ENCODE measurements around the gene CKAP2L.

CKAP2L gene

DNA sequence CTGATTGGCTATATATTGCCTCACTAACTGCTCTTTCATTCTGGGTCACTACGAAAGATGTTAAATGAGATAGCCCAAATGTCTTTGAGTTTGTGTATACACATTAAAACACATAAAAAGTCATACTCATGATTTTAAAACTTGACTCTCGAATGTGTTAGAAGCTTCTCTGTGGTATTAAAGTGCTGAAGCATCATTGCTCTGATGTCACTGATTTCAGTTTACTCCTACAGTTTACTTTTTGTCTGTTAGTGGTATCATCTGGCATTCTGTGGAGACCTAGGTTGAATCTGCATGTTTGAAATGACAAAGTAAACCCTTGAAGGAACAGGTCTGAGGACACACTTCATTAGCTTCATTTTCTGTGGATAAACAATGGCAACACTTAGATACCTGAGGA is 32.9 kb downstream of the CKAP2L start:
- TF ChIP-seq, protein P1, sequence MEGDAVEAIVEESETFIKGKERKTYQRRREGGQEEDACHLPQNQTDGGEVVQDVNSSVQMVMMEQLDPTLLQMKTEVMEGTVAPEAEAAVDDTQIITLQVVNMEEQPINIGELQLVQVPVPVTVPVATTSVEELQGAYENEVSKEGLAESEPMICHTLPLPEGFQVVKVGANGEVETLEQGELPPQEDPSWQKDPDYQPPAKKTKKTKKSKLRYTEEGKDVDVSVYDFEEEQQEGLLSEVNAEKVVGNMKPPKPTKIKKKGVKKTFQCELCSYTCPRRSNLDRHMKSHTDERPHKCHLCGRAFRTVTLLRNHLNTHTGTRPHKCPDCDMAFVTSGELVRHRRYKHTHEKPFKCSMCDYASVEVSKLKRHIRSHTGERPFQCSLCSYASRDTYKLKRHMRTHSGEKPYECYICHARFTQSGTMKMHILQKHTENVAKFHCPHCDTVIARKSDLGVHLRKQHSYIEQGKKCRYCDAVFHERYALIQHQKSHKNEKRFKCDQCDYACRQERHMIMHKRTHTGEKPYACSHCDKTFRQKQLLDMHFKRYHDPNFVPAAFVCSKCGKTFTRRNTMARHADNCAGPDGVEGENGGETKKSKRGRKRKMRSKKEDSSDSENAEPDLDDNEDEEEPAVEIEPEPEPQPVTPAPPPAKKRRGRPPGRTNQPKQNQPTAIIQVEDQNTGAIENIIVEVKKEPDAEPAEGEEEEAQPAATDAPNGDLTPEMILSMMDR (IDR thresholded peaks at IDR 0.05; ENCODE audit: low read depth, low read length, missing control alignments): no peak
- no peak for DNase-seq (ENCODE audit: low read depth)
- no peak overlapping the region for H3K4me3 ChIP-seq (ENCODE audit: low read depth, low read length)
- in situ Hi-C loops (cut with HindIII; ENCODE audit: low sequenced_read_pairs): loop anchor here (25.0 kb wide), 1 partner anchor 206 kb away; no protein-coding TSS in a partner anchor

DNA sequence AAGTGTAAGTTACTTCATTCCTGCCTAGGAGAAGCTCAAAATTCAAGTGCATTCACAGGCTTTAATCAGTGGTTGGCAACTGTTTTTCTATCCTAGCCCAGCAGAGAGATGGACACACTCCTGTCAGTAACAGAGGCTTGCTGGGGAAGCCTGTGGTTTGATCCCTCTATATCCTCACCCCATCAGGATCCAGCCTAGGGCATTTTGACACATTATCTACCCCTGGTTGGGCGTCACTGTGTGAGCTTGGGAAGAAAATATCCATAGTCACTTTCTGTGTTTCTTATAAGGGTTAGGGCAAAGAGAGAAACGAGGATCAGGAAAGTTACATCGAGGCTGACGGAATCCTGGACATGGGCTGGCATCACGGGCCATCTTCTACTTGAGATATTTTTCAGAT is 33.6 kb downstream of the CKAP2L start:
- DNase-seq (ENCODE audit: low read depth): no peak
- TF ChIP-seq, protein P1 (IDR thresholded peaks at IDR 0.05; ENCODE audit: low read depth, low read length, missing control alignments): no peak
- in situ Hi-C loops (cut with HindIII; ENCODE audit: low sequenced_read_pairs): loop anchor here (25.0 kb wide), 1 partner anchor 207 kb away; no protein-coding TSS in a partner anchor
- H3K4me3 ChIP-seq (ENCODE audit: low read depth, low read length): no peak overlapping the region

DNA sequence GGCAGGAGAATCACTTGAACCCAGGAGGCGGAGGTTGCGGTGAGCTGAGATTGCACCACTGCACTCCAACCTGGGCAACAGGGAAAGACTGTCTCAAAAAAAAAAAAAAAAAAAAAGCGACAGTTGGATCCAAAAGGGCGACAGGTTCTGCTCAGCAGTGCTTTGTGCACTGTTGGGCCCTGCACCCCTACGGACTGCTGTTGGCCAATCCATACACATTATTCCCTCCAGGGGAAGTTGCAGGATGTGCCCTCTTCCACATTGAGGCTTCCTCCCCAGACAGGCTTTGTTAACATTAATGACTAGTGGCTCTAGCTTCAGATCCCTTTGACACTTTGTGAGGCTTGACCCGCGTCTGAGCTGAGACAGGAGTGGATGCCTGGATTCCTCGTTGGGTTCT is 34.2 kb downstream of the CKAP2L start:
- no peak for DNase-seq (ENCODE audit: low read depth)
- in situ Hi-C loops (cut with HindIII; ENCODE audit: low sequenced_read_pairs): loop anchor here (25.0 kb wide), 1 partner anchor 207 kb away; no protein-coding TSS in a partner anchor
- TF ChIP-seq, protein P1 (IDR thresholded peaks at IDR 0.05; ENCODE audit: low read depth, low read length, missing control alignments): no peak
- H3K4me3 ChIP-seq (ENCODE audit: low read depth, low read length): no peak overlapping the region

DNA sequence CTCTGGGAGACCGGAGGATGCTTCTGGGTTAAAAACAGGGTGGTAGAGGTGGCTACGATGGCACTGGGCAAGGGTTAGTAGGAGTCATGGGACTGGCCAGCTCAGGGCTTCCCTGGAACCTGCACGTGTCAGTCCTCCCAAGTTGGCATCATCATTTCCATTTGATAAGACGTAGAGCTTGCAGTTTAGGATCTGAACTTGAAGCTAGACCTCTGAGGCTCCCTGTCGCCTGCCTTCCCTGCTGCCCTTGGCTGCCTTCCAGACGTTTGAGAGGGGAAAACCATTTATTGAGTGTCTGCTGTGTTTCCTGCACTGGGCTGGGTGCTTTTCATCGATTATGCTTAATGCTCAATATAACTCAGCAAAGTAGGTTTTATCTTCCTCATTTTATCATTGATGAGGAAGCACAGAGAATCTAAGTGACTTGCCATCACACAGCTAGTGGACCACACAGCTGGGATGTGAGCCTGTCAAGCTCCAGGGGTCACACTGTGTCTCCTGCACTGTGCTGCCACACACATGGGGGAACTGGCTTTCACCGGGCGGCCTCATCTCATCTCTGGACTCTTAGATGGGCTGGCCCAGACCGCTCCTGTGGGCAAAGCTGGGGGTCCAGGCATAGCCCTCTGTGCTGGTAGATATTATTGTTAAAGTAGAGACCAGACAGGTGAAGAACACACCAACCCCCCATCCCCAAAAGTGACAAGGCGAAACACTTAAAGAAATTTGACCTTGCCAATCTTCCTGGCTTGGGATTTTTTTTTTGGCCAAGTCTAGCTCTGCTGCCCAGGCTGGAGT is 35.8 kb downstream of the CKAP2L start:
- no peak for DNase-seq (ENCODE audit: low read depth)
- no peak overlapping the region for H3K4me3 ChIP-seq (ENCODE audit: low read depth, low read length)
- TF ChIP-seq, protein P1 (IDR thresholded peaks at IDR 0.05; ENCODE audit: low read depth, low read length, missing control alignments): no peak
- in situ Hi-C loops (cut with HindIII; ENCODE audit: low sequenced_read_pairs): loop anchor here (25.0 kb wide), 1 partner anchor 209 kb away; no protein-coding TSS in a partner anchor

DNA sequence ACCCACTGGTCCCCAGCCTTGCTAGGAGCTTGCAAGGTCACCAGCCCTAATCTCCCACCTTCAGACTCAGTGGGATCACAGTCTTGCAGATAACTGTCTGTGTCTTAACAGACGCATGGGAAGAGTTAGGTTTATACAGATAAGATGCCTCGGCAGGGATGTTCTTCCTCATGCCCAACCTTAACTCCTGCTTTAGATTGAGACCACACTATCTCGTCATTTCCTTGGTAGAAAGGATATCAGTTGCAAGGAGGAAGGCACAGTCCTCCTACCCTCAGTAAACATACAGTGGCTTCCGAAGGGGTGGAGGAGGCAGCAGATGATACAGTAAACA is 36.4 kb downstream of the CKAP2L start:
- in situ Hi-C loops (cut with HindIII; ENCODE audit: low sequenced_read_pairs): loop anchor here (25.0 kb wide), 1 partner anchor 209 kb away; no protein-coding TSS in a partner anchor
- TF ChIP-seq, protein P1 (IDR thresholded peaks at IDR 0.05; ENCODE audit: low read depth, low read length, missing control alignments): no peak
- no peak for DNase-seq (ENCODE audit: low read depth)
- H3K4me3 ChIP-seq (ENCODE audit: low read depth, low read length): no peak overlapping the region

DNA sequence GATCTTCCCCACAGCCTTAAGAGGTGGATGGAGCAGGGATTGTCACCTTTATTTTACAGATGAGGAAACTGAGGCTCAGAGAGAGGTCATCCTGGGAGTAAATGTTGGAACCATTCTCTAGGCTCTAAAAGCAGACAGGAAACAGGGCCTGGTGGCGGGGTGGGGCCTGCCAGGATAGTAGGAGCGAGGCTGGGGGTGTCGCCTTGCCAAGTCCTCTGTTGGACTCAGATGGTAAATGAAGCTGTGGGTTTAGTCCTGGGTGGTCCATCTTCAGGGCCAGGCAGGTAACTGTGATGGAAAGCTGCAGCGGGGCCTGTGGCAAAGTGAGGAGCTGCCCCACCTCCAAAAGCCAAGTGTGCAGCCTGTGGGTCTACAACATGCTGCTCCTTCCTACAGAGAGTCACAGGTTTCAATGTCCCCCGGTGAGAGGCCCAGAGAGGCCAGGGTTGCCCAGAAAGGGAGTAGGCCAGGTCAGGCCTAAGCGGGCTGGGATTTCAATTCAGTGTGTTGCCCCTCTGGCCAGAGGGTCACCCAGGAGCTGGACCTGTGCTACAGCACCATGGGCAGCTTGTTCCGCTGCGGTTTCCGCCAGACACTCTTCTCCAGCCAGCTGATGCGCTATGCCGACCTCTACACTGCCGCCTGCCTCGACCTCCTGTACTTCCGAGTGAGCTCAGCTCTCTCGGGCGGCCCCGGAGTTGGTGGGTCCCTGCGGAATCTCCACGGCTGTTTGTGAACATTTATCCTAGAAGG is 37.0 kb downstream of the CKAP2L start:
- no peak overlapping the region for H3K4me3 ChIP-seq (ENCODE audit: low read depth, low read length)
- TF ChIP-seq, protein P1 (IDR thresholded peaks at IDR 0.05; ENCODE audit: low read depth, low read length, missing control alignments): no peak
- in situ Hi-C loops (cut with HindIII; ENCODE audit: low sequenced_read_pairs): loop anchor here (25.0 kb wide), 1 partner anchor 210 kb away; no protein-coding TSS in a partner anchor
- no peak for DNase-seq (ENCODE audit: low read depth)
